ENCODE results near the gene CSNK2B.
"Not testable (repeated sequence)": the region's sequence is repeated elsewhere in the genome, so short reads cannot be mapped to it uniquely, and the experiment has no call there.

Gene CSNK2B

DNA sequence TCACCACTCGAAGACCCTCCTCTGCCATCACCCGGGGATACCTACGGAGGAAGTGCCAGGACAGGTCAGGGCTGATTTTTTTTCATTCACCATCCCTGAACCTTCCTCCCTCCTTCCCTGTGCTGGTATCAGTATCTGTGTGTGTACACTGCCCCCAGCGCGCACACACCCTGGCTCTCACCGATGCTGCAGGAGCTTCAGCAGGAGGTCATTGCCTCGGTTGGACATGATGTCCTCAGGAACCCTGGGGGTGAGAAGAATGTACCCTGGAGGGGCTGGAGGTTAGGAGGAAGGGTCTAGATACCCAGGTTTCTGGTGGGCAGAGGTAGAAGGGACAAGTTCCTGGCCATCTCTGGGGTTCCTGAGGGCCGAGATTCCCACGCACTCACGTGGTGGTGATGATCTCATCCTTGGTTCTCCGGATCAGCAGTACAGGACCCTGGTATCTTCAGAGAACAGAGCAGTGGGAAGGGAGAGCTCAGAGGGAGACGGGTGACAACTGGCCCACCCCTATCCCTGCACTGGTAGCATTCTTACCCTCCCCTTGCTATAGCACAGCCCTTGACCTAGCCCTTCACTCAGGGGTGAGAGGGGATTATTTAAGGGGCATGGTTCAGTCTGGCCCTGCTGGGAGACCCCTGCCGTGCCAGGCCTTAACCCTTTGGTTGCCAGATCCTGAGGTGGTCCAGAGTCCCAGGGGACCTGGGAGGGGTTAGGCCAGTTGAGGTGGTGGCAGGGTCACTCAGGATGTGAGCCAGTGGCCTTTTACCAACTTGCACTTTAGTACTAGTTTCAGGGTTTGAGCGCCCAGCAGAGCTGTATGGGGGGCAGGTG lies 22.2 kb downstream of the CSNK2B start:
- no peak for DNase-seq (ENCODE audit: low read depth in 2 of 2)

DNA sequence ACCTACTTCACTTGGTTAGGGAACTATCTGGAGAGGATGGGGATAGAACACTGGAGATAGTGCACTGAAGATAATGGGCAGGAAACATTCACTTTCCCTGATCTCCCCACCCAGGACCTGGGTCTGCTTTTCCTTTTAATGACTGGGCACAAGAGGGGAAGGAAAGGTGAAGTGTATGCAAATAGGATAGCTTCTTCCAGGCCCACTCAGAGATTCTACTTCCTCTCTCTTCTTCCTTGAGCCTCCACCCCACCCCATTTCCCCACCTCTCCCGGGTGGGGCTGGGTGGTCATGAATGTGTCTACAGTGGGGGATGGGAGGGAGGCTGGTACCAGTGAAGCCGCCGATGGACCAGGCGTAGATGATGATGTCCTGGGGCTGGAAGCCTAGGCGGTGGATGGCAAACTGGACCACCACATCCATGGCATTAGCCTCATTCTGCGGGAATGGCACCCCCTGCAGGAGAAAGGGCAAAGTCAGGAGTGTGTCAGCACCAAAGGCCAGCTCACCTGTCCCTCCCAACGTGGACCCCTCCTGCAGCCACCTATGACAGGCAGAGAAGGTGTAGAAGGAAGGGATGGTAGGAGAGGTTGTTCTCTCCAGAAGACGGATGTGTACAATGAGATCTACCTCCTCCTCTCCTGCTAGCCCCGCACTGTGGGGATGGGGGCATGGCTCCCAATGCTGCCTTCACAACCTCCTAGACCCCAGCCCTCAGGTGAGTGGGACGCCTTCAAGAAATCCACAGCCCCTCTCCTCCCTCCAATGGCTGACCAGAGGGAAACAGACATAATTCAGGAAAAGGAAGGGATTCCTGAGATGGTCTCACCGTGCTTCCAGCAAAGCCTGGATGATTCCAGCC lies 23.6 kb downstream of the CSNK2B start:
- DNase-seq (ENCODE audit: low read depth in 2 of 2): no peak

DNA sequence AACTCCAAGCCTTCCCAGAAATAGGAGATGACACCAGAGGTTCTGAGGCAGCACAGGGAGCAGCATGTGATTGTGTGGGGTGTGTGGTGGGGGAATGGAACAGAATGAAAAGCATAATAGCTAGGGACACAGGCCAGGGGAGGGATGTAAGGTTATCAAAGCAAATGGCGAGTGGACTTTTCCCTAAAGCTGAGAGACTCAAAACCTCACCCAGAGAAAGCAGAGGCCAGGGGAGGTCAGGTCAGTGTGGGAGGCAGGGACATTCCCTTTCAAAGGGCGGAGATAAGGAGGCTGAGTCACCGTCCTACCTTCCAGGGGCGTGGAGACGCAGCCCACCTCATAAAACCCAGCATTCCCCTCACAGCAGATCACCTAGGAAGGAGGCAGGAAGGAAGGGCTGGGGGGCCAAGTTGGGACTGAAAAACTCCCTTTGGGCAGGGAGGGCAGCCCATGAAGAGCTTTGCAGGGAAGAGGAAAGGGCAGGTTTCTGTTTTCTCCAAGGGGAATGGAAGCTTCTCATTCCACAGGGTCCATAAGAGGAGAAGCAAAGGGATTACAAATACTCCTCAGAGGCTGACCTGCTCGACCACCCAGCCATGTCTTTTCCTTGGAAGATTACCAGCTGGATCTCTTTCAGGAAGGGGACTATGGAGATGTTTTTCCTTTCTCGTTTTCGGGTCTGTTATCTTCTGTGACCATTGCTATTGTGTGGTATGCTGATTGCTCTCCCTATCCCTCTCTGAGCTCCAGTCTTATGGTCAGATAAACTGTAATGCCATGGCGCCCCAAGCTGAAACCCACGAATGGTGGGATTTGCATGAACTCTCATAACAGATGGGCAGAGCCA lies 24.6 kb downstream of the CSNK2B start:
- DNase-seq (ENCODE audit: low read depth in 2 of 2): no peak

DNA sequence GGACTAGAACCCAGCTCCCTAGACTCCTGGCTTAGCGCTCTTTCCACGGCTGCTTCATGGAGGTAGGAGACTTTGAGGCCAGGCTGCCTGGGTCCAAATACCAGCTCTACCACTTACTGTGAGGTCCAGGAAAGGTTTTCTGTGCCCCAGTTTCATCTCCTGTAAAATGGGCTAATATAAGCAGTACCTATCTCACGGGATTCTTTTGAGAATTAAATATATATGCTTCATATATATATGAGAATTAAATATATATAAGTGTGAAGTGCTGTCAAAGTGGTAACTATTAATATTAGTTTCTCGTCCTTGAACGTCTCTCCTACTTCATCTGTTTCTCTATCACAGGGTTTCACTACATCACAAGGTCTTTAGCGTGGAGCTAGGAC lies 25.2 kb downstream of the CSNK2B start:
- no peak for DNase-seq (ENCODE audit: low read depth in 2 of 2)

DNA sequence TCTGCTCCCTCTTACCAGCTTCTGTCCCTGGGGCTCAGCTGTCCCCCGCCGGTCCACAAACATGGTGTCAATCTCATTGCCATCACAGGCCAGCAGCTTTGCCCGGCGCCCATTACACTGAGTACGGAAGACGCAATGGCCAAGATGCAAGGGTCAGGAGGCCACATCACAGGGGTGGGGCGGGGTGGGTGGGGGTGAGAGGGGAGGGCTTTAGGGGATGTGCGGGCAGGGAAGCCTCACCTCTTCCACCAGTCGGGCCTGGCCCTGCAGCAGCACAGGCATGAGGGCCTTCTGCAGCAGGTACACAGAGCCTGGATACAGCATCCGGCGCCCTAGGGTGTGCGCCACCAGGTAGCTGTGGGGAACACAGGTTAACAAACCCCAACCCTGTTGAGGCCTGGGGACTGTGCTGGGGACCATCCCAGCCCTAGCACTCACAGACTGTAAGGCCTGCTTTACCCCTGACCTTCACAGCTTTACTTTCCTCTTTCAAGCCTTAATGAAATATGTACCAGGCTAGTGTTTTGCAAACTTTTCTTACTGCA lies 25.8 kb downstream of the CSNK2B start:
- DNase-seq (ENCODE audit: low read depth in 2 of 2): no peak

GRCh38 chr6:31692353-31692752 lies 26.5 kb downstream of the CSNK2B start:
- no peak for DNase-seq (ENCODE audit: low read depth in 2 of 2)

DNA sequence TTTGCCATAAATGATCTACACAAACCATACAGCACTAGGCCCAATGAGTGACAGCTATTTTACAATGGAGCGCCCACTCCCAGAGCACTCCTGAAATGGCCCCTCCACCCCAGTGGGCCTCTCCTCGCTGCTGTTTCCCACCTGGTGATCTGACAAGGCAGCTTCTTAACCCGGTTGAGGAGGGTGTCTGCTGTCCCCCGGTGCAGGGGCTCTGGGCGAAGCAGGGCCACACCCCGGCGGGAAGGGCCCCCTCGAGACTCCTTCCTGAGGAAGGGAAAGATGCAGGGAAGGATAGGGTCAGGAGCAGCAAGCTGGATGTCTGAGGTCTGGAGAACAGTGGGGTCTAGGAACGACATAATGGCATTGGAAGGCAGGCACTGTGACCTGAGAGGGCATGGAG lies 27.0 kb downstream of the CSNK2B start:
- no peak for DNase-seq (ENCODE audit: low read depth in 2 of 2)

- DNase-seq (ENCODE audit: low read depth in 2 of 2): no peak
Measured at GRCh38 chr6:31693535-31693934, 27.7 kb downstream of the CSNK2B start.

- no peak for DNase-seq (ENCODE audit: low read depth in 2 of 2)
Measured at GRCh38 chr6:31697555-31697954, 31.7 kb downstream of the CSNK2B start.

DNA sequence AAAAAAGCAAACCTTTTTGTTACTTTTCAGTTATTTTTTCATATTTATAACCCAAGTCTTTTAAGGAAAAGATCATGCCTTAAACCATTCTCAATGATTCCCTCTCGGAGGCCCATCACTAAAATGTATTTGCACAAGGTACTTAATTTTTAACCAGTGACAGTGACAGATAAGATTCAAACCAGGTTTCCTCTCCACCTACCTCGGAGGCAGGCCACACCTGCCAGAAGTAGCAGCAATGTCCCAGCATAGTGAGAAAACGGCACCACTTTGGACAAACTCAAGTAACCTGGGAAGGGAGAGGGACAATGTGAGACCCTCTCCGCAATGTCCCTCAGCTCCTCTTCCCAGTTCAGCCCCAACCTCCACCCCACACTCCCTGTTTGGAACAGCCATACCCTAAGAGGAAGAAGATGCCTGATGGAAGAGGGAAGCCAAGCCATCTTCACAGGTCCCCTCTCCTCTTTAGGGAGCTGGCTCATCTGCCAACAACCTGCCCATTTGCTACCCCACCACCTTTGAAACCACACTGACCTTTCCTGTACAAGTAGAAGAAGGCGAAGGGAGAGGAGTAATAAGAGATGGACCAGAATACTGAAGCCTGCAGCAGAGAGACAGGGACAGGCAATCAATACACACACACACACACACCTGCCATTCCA lies 35.0 kb downstream of the CSNK2B start:
- no peak for DNase-seq (ENCODE audit: low read depth in 2 of 2)

DNA sequence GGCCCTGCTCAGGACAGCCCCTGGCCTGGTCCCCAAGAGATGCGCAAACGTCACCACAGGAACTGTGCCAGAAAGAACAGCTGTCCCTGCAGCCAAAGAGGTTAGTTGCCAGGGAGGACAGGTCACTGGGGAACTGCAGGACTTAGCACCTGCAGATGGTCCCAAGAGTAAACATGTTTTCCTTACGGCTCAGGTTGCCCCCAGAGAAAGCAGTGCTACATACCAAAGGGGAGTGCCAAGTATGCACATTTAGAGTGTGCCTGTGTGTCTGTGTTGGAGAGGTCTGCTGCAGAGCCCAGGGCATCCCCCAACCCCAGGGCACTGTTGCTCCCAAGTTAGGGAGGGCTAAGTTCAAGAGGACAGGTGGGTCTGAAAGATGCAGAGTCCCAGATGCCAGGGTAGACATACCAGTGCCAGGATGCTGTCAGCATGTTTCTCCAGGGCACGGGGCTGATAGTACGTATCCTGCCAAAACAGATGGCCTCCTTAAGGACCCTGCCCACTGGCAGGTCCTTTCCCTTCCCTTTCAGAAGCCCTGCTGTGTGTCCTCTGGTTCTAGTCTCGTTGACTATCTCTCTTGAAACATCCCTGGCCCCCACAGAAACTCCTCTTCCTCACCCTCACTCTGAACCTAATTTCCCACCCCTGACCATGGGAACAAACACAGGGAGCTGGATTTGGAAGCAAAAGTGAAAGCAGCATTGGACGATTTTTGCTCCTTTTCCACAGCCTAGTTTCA lies 36.0 kb downstream of the CSNK2B start:
- no peak for DNase-seq (ENCODE audit: low read depth in 2 of 2)

DNA sequence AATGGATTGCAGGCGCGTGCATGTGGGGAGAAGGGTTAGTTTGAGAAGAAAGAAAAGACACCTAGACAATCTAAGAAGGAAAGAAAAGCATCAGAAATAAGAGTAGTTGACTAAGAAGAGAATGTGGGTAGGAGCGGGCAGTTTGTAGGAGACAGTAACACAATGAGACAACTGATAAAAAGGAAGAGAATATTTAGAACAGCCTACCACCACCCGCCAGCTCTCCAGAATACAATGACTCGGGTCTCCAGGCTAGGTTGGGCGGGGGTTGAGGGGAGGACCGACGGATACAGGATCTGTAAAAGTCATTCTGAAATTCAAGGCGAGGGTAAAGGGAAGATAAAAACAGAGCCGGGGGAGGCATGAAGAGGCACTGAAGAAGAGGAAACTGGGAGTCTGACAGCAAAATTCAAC lies 36.5 kb downstream of the CSNK2B start:
- no peak for DNase-seq (ENCODE audit: low read depth in 2 of 2)

DNA sequence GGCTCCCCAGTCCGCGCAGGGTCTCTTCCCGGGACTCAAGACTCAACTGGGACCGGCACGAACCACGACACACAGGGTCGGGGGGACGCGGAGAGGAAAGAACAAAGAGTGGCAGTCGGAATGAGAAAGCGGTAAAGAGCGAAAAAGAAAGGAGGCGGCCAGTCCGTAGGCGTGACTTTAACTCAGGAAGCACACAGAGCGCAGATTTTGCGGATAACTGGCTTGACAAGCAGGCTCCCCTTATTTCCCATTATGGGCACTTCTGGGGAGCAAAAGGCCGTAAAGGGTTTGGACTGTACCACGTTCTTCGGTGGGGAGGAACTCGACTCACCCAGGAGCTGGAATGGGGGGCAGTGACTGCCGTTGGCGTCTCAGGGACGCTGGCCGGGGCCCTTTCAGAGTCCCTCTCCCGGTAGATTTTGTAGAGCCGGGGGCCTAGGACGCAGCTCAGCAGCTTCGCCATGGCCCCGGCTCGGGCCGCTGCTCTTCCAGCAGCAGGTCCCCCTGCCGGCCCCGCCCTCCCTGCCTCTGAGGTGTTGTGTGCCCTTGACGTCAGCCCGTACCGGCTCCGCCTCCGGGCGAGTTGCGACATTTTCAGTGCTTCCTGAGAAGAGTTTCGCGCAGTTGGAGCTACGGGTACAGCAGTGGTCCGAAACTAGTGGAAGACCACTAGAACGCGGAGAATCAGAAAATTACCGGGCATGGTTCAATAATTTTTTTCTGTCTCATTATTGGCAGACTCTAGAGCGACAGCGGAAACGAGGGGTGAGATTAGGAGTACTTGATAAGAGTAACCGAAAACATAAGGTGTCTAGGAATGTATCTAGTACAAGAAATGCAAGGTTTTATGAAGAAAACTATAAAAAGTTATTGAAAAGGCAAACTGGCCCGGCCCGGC lies 37.2 kb downstream of the CSNK2B start, which contains the start of gene ABHD16A:
TSS of gene ABHD16A (minus strand) at position 506 of the 898 bp plus-strand sequence. CDS start at position 463, 43 bp downstream.
- DNase-seq (ENCODE audit: low read depth in 2 of 2): peak; percentile 93 to 95

GRCh38 chr6:31705931-31706330 lies 40.1 kb downstream of the CSNK2B start:
- DNase-seq (ENCODE audit: low read depth in 2 of 2): no peak

- no peak for DNase-seq (ENCODE audit: low read depth in 2 of 2)
Measured at GRCh38 chr6:31706599-31706998, 40.7 kb downstream of the CSNK2B start, which contains the start of gene LY6G6F. TSS of gene LY6G6F (plus strand) at chr6:31706866. CDS start at chr6:31706907, 41 bp downstream.

DNA sequence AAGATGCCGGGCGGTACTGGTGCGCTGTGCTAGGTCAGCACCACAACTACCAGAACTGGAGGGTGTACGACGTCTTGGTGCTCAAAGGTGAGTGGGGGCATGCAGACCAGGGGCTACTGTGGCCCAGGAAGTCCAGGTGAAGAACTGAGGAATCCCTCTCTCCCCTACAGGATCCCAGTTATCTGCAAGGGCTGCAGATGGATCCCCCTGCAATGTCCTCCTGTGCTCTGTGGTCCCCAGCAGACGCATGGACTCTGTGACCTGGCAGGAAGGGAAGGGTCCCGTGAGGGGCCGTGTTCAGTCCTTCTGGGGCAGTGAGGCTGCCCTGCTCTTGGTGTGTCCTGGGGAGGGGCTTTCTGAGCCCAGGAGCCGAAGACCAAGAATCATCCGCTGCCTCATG lies 41.8 kb downstream of the CSNK2B start:
- no peak for DNase-seq (ENCODE audit: low read depth in 2 of 2)

DNA sequence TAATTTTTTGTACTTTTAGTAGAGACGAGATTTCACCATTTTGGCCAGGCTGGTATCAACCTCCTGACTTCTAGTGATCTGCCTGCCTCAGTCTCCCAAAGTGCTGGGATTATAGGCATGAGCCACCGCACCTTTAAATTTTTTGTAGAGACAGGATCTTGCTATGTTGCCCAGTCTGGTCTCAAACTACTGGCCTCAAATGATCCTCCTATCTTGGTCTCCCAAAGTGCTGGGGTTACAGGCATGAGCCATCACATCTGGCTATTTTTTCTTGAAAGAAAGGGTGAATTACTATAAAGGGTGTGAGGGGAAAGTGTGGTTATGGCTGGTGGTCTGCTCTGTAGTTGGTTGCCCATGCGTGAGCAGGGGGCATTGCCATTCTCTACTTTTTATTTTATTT lies 42.3 kb downstream of the CSNK2B start:
- DNase-seq (ENCODE audit: low read depth in 2 of 2): no peak

- not testable (repeated sequence) for DNase-seq (ENCODE audit: low read depth in 2 of 2)
Measured at GRCh38 chr6:31709157-31709556, 43.3 kb downstream of the CSNK2B start.
